Endodermal cell (in vitro differentiated cells): ENCODE data around the gene EOGT. TPM values are rescaled to one million over a fixed set of nuclear protein-coding genes. Genes with fewer than 3 reads are reported as not detected.

Experiments
- DNase-seq: peaks from one replicate; pipeline ENCODE4 v3.0.0-alpha.2; 2017
- H3K27ac ChIP-seq: 2 replicates; pipeline ENCODE4 v1.5.1; 2013; ENCODE audit warnings: mild to moderate bottlenecking, low read depth, low read length, moderate library complexity
- H3K27me3 ChIP-seq: 2 replicates; pipeline ENCODE4 v1.6.1; 2013; ENCODE audit warnings: mild to moderate bottlenecking, low read length, moderate library complexity; ENCODE audit not compliant: insufficient read depth, control insufficient read depth, poor library complexity, severe bottlenecking
- H3K36me3 ChIP-seq: 2 replicates; pipeline ENCODE4 v1.7.0; 2013; ENCODE audit warnings: mild to moderate bottlenecking, low read length, moderate library complexity; ENCODE audit not compliant: control insufficient read depth, insufficient read depth
- H3K4me1 ChIP-seq: one replicate; pipeline ENCODE4 v1.7.0; 2013; ENCODE audit warnings: low read length; ENCODE audit not compliant: control insufficient read depth, insufficient read depth
- H3K4me3 ChIP-seq: 2 replicates; pipeline ENCODE4 v1.5.1; 2013; ENCODE audit warnings: mild to moderate bottlenecking, low read length, moderate library complexity
- H3K9ac ChIP-seq: 2 replicates; pipeline ENCODE4 v1.6.1; 2013; ENCODE audit warnings: mild to moderate bottlenecking, low read length, moderate library complexity; ENCODE audit not compliant: poor library complexity, severe bottlenecking; ENCODE audit errors: extremely low read depth
- H3K9me3 ChIP-seq: 2 replicates; pipeline ENCODE4 v1.6.1; 2013; ENCODE audit warnings: mild to moderate bottlenecking, low read length, moderate library complexity; ENCODE audit not compliant: control insufficient read depth
- H3K27ac Mint-ChIP-seq: 2 replicates; pipeline ENCODE4 v1.8.0; 2020; ENCODE audit warnings: mixed read lengths
- H3K27me3 Mint-ChIP-seq: 2 replicates; pipeline ENCODE4 v1.8.0; 2021; ENCODE audit warnings: mild to moderate bottlenecking, mixed read lengths; ENCODE audit not compliant: insufficient read depth
- H3K36me3 Mint-ChIP-seq: 2 replicates; pipeline ENCODE4 v1.8.0; 2020; ENCODE audit warnings: low read depth, mixed read lengths
- H3K4me1 Mint-ChIP-seq: 2 replicates; pipeline ENCODE4 v1.8.0; 2020; ENCODE audit warnings: mixed read lengths
- H3K4me3 Mint-ChIP-seq: 2 replicates; pipeline ENCODE4 v1.8.0; 2020; ENCODE audit warnings: mild to moderate bottlenecking, moderate library complexity, mixed read lengths
- H3K9me3 Mint-ChIP-seq: 2 replicates; pipeline ENCODE4 v1.8.0; 2020; ENCODE audit warnings: mild to moderate bottlenecking, mixed read lengths
- WGBS, 2 experiments: methylation state at CpG; one replicate each; pipeline versions ENCODE4 v1.1.5 to v1.1.7; 2013; ENCODE audit warnings: missing lambda C conversion rate in 2 of 2, mixed read lengths in 1 of 2; ENCODE audit not compliant: insufficient coverage in 1 of 2, insufficient read length in 1 of 2; 5-methylcytosine and 5-hydroxymethylcytosine counted together
- total RNA-seq, 2 donors: library from RNA; stranded (reverse); fragmentation: NEBNext Ultra II Directional in 1 of 2; extraction: Animal tissue kit (Norgen Biotek cat#: 25700) in 1 of 2; gene quantifications; 2 replicates in 1 of 2; 3 replicates in 1 of 2; pipeline ENCODE4 v1.2.1, GENCODE V29; 2021
- TF ChIP-seq, protein P1 (sequence below): fragments of 200-600 bp; sonication (generic); conservative IDR thresholded peaks from 2 replicates; pipeline ENCODE4 v1.5.0; 2021; ENCODE audit warnings: antibody characterized with exemption, mild to moderate bottlenecking

EOGT gene
- total RNA-seq, 2 donors from 2014 or later, result 22.2 to 42.8 TPM

DNA sequence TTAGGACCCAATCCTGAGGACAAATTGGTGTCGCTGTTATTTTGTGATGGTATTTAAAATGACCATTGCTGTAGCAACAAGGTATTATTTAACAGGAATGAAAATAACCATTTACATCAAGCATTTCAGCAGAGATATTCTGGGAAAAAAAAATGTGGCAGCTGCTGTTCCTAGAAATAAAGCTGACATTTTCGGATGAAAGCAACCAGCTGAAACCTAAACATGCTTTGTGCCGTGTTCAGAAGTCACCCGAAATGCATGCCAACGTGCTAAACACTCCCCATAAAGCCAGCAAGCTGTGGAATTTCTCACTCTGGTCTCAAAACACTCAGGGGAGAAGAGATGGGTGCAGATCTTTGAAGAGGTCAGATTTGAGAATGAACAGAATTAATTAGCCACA lies 49.6 kb downstream of the EOGT start:
- Histone ChIP-seq H3K9ac (no peak overlapping the region), H3K36me3 (no peaks in the 10 kb centered on the region), H3K9me3 (no peaks in the 10 kb centered on the region), H3K27ac (no peak overlapping the region), H3K4me1 (no peaks in the 10 kb centered on the region), H3K4me3 (no peak overlapping the region), H3K27me3 (no peaks in the 10 kb centered on the region)
- no peaks in the 10 kb centered on the region for H3K4me1 Mint-ChIP-seq
- no peak overlapping the region for H3K4me3 Mint-ChIP-seq
- H3K27me3 Mint-ChIP-seq, result no peaks in the 10 kb centered on the region
- DNase-seq, result no peak
- no peak overlapping the region for H3K27ac Mint-ChIP-seq
- TF ChIP-seq, protein P1, sequence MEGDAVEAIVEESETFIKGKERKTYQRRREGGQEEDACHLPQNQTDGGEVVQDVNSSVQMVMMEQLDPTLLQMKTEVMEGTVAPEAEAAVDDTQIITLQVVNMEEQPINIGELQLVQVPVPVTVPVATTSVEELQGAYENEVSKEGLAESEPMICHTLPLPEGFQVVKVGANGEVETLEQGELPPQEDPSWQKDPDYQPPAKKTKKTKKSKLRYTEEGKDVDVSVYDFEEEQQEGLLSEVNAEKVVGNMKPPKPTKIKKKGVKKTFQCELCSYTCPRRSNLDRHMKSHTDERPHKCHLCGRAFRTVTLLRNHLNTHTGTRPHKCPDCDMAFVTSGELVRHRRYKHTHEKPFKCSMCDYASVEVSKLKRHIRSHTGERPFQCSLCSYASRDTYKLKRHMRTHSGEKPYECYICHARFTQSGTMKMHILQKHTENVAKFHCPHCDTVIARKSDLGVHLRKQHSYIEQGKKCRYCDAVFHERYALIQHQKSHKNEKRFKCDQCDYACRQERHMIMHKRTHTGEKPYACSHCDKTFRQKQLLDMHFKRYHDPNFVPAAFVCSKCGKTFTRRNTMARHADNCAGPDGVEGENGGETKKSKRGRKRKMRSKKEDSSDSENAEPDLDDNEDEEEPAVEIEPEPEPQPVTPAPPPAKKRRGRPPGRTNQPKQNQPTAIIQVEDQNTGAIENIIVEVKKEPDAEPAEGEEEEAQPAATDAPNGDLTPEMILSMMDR, result no peak
- H3K36me3 Mint-ChIP-seq, result no peaks in the 10 kb centered on the region
- H3K9me3 Mint-ChIP-seq, result no peaks in the 10 kb centered on the region
- 86 to 89% methylated on average over 3 to 5 of the region's 5 CpGs for WGBS, 2 experiments

DNA sequence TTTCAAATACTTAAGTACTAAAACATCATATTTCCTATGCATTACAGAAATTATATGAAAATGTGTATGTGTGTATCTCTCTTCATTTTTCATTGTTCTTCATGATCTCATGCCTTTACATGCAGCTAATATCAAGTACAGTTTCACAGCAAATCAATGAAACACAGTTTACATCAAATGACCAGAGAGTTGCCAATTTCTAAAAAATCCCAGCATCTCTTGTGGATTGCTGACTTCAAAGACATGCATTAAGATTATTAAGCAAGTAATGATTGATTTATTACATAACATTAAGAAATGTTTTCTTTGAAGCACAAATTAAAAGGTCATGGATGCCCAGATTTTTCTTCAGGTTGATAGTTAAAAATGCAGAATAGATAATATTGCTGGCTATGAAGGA lies 50.1 kb downstream of the EOGT start:
- Mint-ChIP-seq H3K27ac (no peak overlapping the region), H3K9me3 (no peaks in the 10 kb centered on the region), H3K4me1 (no peaks in the 10 kb centered on the region), H3K4me3 (no peak overlapping the region), H3K36me3 (no peaks in the 10 kb centered on the region), H3K27me3 (no peaks in the 10 kb centered on the region)
- no peaks in the 10 kb centered on the region for H3K36me3 ChIP-seq
- no peaks in the 10 kb centered on the region for H3K4me1 ChIP-seq
- no peak overlapping the region for H3K27ac ChIP-seq
- no peak for DNase-seq
- no peak overlapping the region for H3K9ac ChIP-seq
- H3K9me3 ChIP-seq, result no peaks in the 10 kb centered on the region
- H3K27me3 ChIP-seq, result no peaks in the 10 kb centered on the region
- H3K4me3 ChIP-seq, result no peak overlapping the region
- TF ChIP-seq, protein P1, result no peak

DNA sequence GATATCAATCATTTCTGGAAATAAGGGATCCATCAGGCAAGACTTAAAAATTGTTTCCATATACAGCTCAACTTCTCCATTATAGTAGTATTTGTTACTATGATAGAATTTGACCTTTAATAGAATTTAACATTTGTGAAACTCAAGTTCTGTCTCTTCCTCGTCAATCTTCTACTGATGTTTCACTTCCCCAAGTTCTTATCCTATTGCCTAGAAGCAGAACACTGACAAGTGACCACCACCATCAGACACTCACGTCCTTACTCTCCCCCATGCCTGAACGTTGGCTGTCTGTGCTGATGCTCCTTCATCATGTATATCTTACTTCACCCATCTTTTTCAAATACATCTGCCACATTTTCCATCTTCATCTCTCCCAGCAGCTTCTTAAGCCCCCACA lies 54.6 kb downstream of the EOGT start:
- no peak for DNase-seq
- Mint-ChIP-seq H3K4me1 (peaks cover 21% of the 10 kb centered on the region), H3K27ac (no peak overlapping the region), H3K27me3 (no peaks in the 10 kb centered on the region), H3K9me3 (no peaks in the 10 kb centered on the region), H3K36me3 (no peaks in the 10 kb centered on the region), H3K4me3 (no peak overlapping the region)
- TF ChIP-seq, protein P1, result no peak
- WGBS, 2 experiments, result 61 to 83% methylated on average over 1 to 3 of the region's 3 CpGs
- no peaks in the 10 kb centered on the region for H3K27me3 ChIP-seq
- H3K4me1 ChIP-seq, result no peaks in the 10 kb centered on the region
- H3K9ac ChIP-seq, result no peak overlapping the region
- H3K36me3 ChIP-seq, result no peaks in the 10 kb centered on the region
- H3K27ac ChIP-seq, result no peak overlapping the region
- no peaks in the 10 kb centered on the region for H3K9me3 ChIP-seq
- no peak overlapping the region for H3K4me3 ChIP-seq
